Head of caudate nucleus (tissue), 42 donors: Measurements from ENCODE around the gene UBE4B.
"Not testable (repeated sequence)": the region's sequence is repeated elsewhere in the genome, so short reads cannot be mapped to it uniquely, and the experiment has no call there.

ENCODE experiments used
- DNase-seq, 42 donors: peaks; one replicate each; pipeline versions ENCODE4 v3.0.0 to v3.0.0-alpha.2; 2020 to 2021; ENCODE audit warnings: mixed read lengths in 7 of 42
- intact Hi-C: fragments of 100-400 bp; cut with DNase I; formaldehyde crosslinking; loops from one replicate; pipeline ENCODE4 v1.15.0; 2022

UBE4B gene

DNA sequence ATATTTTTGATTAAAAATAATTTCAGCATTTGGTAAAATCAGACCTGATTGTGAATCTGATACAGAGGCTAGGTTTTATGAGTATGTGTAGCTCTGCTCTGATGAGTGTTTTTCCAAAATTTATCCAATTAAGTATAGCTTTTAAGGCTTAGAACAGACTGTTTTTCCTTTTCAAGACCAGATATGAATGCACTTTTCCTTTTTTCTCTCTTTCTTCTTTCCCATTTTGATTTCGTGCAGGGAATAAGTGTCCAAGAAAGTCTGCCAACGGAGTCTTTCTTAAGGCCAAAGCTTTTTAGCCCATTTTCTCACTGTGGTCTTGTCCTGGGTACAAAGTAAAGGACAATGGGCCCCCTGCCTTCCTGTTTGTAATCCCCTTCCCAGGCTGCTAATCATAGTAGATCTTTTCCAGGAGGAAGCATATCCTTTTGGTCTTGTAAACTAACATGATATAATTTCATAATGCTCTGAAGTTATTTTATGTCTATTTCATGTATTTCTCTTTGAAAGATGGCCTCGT lies 180.5 kb downstream of the UBE4B start:
- peak in 1 of 42 donors; percentile 15 for DNase-seq
- intact Hi-C loops, result loop anchor here (10.0 kb wide), 1 partner anchor 72 kb away; no protein-coding TSS in a partner anchor

DNA sequence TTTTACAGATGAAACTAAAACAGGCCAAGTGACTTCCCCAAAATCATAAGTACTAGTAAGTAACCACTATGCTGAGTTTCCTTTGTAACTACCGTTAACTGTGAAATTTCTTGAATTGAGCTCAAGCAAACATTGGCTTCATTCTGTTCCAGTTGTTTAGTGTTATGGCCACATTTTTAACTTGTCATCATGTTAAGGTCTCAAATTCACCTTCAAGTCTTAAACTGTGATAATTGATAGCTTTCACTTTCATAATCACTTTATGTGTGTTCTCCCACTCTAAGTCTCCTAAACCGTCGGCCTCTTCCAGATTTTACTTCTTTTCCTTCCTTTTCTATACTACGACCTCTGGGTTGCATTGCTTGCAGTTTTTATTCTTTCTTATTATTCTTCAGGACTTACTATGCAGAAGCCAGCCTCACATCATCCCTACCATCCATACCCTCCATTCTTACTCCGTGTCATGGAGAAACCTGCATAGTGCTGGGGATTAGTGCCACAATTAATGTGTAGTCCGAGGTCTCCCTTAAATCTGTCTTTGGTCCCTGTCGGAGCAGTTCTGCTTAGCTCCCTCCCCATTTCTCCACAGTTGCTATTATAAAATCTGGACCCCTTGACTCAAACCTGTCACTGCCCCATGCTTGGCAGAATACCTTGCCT lies 183.5 kb downstream of the UBE4B start:
- DNase-seq, result peak in 1 of 42 donors; percentile 11
- intact Hi-C loops, result loop anchor here (10.0 kb wide), 1 partner anchor 69 kb away; no protein-coding TSS in a partner anchor

DNA sequence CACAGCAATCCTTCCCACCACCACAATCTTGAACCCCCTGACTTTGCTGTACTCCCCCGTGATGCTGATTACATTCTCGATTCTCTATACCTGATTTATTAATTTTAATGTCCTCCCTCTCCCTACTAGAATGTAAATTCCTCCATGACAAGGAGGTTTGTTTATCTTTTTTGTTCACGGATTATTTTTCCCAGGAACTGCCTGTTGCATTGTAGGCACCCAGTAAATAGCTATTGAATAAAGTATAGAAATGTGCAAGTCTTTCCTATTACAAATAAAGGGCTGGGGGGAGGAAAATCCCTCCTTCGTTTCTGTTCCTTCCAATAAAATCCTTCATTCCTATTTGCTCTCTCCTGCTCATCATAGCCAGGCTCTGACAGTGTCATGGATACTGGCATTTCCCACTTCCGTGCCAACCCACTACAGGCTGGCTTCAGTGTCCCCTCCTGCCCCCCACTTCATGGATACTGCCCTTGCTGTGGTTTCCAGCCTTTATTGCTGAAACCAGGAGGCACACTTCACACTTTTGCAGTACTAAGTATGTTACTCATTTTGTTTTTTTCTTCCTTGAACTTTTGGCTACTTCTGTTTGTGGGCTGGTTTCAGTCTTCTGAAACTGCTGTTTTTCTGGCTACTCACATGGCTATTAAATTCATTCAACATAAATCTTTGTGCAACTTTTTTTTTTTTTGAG lies 185.1 kb downstream of the UBE4B start:
- peak in 14 of 42 donors; percentile 9 to 73 (median 22) for DNase-seq
- intact Hi-C loops, result loop anchor here (10.0 kb wide), 1 partner anchor 67 kb away; no protein-coding TSS in a partner anchor

DNA sequence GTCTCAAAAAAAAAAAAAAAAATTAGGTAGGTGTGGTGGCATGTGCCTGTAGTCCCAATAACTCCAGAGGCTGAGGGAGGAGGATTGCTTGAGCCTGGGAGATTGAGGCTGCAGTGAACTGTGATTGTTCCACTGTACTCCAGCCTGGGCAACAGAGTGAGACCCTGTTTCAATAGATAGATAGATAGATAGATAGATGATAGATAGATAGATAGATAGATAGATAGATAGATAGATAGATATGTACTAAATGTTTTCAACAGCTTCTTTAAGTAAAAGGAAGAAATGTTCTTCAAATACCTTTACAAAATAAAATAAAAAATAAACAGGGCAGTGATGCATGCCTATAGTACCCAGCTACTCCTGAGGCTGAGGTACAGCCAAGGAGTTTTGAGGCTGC lies 187.4 kb downstream of the UBE4B start:
- no peak for DNase-seq
- intact Hi-C loops, result no loop called here

DNA sequence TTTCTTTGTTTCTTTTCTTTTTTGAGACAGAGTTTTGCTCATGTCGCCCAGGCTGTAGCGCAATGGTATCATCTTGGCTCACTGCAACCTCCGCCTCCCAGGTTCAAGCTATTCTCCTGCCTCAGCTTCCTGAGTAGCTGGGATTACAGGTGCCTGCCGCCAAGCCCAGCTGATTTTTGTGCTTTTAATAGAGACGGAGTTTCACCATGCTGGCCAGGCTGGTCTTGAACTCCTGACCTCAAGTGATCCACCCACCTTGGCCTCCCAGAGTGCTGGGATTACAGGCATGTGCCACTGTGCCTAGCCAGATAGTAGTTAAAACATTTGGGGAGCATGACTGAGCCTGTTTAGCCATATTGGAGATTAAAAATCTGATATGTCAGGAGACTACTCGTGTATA lies 187.9 kb downstream of the UBE4B start:
- DNase-seq, result not testable (repeated sequence)

DNA sequence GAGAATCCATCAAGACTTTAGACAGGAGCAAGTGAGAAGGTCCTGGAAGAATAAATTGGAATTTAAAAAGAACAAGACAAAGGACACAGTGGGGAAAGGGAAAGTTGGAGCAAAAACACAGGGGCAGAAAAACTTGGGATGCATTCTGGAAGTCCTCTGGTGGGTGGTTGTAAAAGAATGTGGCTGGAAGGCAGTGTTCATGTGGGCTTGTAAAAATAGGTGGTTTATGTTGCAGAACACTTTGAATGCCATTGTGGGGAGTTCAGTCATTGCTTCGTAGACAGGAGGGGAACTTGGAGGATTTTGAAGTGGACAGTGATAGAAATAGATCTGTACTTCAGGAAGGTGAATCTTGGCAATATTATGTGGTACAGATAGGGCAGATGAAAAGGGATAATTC lies 192.8 kb downstream of the UBE4B start:
- intact Hi-C loops, result no loop called here
- no peak for DNase-seq

More for the DNA sequence above, 187.9 kb downstream of the UBE4B start:
- intact Hi-C loops, result not testable (repeated sequence)

DNA sequence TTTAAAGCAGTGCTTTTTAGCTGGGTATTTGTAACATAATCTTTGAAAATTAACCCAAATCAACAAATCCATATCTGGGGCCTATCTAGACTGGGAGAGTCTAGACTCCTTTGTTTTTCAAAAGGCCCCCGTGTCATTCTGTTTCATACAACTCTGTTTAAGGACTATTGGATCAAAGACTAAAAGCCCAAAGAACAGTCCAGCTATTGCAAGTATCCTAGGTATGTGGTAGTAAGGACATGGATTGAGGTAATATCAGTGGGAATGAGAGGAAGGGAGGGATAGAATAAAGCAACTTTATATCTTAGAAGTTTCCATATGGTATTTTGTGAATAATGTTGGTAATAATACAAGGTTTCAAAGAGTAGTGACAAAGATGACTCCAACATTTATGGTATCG lies 195.8 kb downstream of the UBE4B start:
- DNase-seq, result no peak
- intact Hi-C loops, result no loop called here

DNA sequence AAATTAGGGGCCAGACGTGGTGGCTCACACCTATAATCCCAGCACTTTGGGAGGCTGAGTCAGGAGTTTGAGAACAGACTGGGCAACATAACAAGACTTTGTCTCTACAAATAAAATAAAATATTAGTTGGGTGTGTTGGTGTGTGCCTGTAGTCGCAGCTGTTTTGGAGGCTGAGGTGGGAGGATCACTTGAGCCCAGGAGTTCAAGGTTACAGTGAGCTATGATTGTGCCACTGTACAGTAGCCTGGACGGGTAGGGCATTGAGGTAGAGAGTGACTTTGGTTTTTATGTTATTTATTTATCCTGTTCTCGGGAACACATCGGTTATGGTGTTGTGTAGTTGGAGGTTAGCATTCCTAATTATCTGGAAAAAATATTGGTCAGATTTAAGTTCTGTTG lies 197.1 kb downstream of the UBE4B start:
- intact Hi-C loops, result no loop called here
- DNase-seq, result no peak
